Stimulated activated CD8-positive, alpha-beta memory T cell treated with anti-CD3 and anti-CD28 coated beads, Interleukin-12 subunit alpha, Interleukin-12 subunit beta, amount 100 ng/mL, for 4 hours (primary cell): ENCODE results near the gene WDR55.
A peak's percentile ranks its signal among the peaks of the same experiment; 100 is the strongest.
"Not testable (repeated sequence)": the region's sequence is repeated elsewhere in the genome, so short reads cannot be mapped to it uniquely, and the experiment has no call there.

Experiments used
- DNase-seq: peaks from one replicate; pipeline ENCODE4 v3.0.0-alpha.2; 2020; ENCODE audit warnings: low read depth

The WDR55 gene, protein sequence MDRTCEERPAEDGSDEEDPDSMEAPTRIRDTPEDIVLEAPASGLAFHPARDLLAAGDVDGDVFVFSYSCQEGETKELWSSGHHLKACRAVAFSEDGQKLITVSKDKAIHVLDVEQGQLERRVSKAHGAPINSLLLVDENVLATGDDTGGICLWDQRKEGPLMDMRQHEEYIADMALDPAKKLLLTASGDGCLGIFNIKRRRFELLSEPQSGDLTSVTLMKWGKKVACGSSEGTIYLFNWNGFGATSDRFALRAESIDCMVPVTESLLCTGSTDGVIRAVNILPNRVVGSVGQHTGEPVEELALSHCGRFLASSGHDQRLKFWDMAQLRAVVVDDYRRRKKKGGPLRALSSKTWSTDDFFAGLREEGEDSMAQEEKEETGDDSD

DNA sequence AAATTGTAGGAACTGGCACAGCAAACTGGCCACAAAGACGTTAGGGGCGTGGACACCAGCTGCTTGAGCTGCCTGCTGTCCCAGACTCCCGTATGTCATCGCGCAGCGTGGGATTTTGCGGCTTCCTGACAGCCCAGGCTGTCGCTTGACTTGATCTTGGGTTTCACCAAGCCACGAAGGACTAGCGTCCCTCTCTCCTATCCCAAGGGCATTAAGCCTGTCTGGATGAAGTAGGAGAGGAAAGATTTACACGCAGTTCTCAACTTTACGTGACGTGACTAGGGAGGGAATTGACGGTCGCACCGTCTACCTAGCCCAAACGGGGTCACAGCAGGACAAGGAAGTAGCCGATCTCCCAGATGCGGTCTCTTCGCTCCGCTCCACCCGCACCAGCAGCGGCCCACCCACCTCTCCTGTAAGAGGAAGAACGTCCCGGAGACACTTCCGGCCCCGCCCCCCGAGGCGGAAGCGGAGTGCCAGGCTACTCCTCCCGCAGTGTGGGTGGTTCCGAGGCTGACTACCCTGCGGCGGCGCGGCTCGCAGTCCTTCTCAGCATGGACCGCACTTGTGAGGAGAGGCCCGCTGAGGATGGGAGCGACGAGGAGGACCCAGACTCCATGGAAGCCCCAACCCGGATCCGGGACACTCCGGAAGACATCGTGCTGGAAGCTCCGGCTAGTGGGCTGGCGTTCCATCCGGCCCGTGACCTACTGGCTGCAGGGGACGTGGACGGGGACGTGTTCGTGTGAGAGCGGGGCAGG, at the start of gene WDR55:
WDR55 (plus strand) TSS at position 546 of the 761 bp plus-strand sequence; CDS start at position 555, 9 bp downstream.
- DNase-seq: peak; percentile 93

DNA sequence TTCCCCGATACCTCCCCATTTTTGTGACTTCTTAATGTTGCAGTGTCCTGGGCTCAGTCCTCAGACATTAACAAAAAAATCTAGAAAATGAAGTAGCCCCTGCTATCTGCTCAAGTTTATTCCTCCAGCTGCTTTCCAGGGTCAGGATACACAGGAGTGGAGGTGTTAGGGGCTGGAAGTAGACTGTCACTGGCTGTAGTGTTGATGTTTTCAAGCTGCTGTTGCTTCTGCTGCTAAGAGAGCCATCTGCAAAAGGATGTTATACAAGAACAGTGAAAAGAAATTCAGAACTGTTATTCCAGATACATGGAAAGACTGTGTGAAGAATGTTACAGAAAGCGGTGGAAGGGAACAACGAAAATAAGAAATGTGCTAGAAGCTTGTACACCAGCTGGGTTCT, 42.4 kb upstream of the WDR55 start:
- no peak for DNase-seq

DNA sequence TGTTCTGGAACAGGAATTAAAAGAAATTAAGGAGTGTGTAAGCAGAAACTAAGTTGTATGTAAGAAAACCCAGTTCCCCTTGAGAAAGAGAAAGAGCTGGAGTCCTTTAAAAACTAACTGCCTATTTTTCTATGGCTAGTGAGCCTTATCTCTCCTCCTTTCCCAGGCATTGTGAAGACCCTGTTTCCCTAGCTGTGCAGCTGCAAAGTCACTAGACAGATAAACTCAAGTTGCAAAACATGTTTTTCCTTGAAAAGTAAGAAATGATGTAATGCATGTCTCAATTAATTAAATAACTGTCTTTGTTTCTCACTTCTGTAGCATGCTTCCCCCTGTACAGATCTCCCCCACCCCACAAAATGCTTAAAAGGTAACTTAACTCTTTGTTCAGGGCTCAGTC, 41.6 kb upstream of the WDR55 start:
- not testable (repeated sequence) for DNase-seq

DNA sequence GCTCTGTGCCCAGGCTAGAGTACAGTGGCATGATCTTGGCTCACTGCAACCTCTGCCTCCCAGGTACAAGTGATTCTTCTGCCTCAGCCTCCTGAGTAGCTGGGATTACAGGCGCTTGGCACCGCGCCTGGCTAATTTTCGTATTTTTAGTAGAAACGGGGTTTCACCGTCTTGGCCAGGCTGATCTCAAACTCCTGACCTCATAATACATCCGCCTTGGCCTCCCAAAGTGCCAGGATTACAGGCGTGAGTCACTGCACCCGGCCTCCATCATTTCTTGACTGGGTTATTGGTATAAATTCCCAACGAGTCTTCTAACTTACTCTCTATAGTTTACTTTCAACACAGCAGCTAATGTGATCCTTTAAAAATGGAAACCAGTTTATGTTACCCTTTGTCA, 39.8 kb upstream of the WDR55 start:
- not testable (repeated sequence) for DNase-seq

DNA sequence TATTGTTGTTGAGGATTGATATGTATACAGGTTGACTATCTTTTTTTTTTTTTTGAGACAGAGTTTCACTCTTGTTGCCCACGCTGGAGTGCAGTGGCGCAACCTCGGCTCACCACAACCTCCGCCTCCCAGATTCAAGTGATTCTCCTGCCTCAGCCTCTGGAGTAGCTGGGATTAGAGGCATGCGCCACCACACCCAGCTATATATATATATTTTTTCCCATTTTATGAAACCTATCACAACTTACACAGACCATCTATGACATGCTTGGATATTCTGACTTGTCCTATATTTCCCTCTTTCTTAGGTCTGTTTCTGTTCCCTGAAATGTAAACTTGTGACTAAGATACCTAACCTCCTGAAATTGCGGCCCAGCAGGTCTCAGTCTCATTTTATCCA, 36.7 kb upstream of the WDR55 start:
- no peak for DNase-seq

DNA sequence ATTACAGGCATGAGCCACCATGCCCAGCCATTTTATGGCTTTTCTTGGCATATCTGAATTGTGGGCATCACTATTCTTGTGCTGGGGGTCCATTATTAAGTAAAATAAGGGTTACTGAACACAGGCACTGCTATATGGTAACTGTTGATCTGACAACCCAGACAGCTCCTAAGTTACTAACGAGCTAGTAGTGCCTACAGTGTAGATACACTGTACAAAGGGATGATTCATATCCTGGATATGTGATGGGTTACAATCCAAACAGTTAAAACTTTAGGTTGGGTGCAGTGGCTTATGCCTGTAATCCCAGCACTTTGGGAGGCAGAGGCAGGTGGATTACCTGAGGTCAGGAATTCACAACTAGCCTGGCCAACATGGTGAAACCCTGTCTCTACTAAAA, 36.0 kb upstream of the WDR55 start:
- DNase-seq: no peak

DNA sequence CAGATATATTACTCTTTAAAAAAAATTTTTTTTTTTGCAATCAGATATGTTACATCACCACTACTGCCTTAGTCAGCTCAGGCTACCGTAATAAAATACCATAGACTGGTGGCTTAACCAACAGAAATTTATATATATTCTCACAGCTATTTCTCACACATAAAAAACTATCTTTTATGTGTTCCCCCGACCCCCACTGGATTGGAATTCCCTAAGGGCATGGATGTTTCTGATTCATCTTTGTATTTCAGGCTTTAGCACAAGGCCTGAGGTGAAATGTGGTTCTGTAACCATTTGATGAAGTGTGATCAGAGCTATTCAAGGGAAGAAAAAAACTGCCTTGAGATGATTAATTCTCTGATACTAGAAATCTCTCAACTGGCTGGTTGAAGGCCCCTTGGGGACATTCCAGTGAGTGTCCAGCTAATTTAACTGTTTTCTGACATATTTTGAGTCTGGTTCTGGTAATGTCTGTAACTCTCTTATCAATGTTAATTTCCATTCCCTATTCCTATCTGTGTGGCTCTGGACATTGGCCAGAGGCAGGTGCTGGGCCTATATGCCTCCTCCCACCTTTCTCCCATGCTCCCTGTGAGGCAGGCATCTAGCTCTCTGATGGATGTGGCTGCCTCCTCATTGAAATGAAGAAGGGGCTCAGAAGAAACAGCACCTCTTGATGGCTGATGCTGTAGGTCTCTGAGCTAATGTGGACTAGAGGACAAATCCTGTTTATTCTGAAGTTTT, 34.2 kb upstream of the WDR55 start:
- no peak for DNase-seq

DNA sequence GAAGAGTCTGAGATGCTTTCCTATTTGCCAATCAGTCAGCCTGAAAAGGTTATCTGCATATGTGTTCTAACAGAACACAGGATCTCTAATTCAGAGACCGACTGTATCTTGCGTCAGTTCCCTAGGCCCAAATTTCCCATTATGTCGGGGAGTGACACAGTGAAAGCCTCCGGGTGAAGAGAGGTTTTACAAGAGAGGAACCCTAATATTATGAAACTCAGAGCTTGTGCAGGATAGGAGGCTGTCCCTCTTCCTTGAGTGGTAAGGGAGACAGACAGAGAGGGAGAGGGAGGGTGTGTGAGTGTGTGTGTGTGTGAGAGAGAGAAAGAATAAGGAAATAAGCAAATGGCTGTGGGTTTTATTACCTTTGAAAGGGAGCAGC, 33.7 kb upstream of the WDR55 start:
- no peak for DNase-seq

DNA sequence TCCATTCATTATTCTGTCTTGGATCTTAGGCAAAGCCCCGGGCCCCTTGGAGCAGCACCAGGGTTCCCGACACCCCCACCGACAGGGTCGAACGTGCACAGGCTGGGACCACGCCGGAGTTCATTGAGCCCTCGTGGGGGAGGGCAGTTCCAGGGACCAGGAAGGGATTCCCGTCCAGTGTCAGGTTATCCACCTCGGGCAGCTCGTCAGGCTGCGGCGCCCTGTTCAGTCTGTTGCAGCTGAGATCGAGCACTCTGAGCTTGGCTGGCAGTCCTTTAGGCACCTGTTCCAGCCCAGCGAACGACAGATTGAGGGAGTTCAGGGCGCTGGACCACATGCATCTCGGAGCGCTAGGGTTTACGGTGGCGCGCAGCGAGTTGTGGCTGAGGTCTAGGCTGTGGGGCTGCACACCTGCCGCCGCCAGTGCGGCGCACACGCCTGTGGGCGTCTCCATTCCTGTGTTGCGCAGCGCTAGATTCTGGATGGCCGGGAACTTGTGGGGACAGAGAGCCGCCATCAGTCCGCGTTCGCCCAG, 32.8 kb upstream of the WDR55 start:
- no peak for DNase-seq

DNA sequence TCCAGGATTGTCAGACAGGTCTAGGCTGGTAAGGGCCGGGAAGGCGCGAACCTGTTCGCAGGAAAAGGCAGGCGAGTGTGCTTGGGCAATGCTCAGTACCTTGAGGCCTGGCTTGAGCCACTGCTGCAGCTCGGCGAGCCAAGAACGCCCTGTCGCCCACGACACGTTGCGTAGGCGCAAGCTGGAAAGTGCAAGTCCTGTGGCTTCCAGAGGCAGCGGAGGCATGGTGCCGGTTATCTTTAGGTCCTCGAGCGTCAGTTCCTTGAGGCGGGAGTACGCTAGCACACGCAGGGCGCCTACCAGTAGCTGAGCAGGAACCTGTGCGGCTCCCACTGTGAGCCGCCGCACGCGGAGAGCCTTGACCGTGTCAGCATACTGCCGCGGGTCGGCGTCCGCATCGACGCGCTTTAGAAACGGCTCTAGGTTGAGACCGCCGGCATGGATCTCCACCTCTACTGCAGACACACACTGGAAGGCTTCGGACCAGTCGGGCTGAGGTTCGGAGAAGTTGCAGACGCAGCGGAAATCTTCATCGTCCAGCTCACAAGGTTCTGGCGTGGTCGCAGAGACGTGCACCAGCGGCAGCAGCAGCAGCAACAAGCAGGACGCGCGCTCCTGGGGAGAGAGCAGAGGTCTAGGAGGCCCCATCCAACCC, 32.2 kb upstream of the WDR55 start:
- peak; percentile 24 for DNase-seq

DNA sequence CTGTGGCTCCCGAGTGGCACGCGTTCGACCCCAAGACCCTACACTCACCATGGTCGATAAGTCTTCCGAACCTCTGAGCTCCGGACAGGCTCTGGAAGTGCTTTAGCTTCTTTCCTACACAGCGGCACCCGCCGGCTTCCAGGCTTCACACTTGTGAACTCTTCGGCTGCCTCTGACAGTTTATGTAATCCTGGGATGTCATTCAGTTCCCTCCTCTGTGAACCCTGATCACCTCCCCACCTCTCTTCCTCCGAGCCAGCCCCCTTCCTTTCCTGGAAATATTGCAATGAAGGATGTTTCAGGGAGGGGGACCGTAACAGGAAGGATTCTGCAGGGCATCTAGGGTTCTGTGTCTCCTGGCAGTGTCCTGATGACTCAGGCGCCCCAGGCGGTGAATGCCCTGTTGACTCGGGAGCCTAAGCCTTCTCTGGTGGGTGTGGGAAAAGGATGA, 31.7 kb upstream of the WDR55 start, which contains the start of gene CD14:
CD14 (minus strand) TSS at position 155 of the 451 bp plus-strand sequence; CDS start at position 51, 104 bp downstream.
- no peak for DNase-seq

DNA sequence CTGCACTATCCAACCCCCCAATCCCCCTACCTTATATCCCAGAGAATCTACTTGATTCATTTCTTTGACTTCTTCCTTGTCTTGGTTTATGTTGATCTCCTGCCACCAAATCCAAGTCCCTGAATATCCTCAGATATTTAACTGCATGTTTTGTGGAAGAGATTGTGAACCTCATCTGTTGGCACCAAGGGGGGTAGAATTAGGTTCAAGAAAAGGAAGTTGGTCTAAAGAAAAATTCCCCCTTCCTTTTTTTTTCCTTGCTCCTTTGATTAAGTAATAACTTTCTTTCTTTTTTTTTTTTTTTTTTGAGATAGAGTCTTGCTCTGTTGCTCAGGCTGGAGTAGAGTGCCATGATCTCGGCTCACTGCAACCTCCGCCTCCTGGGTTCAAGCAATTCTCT, 31.2 kb upstream of the WDR55 start:
- DNase-seq: no peak

DNA sequence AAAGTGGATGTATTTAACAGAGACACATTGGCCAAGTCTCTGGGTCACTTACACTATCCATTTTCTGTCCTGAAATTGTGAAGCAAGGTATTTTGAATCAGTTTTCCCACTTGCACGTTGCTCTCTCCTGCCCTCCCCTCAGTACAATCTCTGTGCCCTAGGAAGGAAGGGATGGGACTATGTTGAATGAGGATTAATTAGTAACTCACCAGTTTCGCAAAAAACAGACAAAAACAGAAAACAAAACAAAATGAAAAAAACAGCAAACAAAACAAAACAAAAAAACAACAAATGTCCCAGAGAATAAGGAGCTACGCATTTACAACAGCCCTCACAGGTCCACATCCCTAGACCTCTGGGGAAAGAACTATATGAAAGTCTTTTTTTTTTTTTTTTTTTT, 30.6 kb upstream of the WDR55 start:
- no peak for DNase-seq

DNA sequence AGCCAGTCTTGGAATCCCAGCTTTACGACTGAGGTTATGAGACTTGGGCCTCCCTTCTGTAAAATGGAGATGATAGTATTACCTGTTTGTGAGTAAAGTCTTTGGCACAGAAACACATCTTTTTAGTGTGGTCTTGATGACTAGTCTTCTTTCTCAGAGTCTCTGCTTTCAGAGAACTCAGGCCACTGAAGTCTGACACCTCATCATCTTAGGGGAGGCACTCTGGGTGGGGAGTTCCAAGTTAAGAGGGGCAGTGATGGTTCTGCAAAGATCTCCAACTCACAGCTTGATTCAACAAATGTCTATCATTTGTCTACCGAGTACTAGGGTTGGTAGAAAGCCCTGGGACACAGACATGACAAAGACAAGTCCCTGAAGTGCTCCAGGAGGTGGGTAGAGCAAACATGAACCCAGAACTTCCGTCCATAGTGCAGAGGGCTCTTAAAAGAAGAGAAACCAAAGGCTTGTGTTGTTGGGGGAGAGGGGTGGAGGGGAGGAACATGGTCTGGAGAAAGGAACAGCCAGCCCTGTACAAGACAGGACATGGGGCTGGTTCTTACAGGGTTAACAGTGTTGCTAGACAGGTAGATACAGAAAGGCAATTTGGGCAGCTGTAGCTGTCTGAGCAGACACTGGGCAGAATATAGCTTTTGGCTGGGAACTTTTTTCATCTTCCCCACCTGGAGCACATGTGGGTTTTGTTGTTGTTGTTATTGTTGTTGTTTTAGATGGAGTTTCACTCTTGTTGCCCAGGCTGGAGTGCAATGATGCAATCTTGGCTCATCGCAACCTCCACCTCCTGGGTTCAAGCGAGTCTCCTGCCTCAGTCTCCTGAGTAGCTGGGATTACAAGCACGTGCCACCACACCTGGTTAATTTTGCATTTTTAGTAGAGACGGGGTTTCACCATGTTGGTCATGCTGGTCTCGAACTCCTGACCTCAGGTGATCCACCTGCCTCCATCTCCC, 29.1 kb upstream of the WDR55 start:
- DNase-seq: no peak

DNA sequence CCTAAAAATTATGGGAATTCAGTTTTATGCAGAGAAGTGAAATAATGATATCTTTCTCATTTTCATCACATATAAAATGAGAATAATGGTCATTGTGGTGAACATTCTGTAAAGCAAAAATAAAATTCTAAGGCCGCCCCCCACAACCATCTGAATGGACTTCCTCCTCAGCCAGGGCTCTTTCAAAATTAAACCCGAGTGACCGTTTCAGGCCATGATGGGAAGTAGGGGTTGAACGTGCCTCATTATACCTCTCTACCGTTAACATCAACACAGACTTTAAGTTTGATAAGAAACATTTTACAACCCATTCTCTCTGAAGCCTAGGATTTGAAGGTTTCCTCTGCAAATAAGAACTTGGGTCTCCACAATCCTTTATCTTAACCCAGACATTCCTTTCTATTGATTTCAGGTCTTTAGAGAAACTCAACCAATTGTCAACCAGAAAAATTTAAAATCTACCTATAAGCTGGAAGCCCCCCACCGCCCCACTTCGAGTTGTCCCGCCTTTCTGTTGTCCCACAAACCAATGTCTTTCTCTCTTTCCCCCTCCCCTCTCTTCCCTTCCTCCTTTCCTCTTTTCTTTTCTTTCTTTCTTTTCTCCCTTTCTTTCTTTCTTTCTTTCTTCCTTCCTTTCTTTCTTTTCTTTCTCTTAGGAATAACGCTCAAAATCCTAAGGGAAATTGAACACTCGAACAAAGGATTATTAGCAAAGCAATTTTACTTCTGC, 27.2 kb upstream of the WDR55 start:
- DNase-seq: no peak

DNA sequence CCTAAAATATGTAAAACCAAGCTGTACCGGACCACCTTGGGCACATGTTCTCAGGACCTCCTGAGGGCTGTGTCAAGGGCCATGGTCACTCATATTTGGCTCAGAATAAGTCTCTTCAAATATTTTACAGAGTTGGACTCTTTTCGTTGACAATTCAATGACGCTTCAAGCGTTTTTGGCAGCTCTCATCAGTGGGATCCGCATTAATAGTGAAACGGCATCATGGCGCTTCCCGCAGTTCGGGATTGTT, 25.9 kb upstream of the WDR55 start:
- DNase-seq: not testable (repeated sequence)

DNA sequence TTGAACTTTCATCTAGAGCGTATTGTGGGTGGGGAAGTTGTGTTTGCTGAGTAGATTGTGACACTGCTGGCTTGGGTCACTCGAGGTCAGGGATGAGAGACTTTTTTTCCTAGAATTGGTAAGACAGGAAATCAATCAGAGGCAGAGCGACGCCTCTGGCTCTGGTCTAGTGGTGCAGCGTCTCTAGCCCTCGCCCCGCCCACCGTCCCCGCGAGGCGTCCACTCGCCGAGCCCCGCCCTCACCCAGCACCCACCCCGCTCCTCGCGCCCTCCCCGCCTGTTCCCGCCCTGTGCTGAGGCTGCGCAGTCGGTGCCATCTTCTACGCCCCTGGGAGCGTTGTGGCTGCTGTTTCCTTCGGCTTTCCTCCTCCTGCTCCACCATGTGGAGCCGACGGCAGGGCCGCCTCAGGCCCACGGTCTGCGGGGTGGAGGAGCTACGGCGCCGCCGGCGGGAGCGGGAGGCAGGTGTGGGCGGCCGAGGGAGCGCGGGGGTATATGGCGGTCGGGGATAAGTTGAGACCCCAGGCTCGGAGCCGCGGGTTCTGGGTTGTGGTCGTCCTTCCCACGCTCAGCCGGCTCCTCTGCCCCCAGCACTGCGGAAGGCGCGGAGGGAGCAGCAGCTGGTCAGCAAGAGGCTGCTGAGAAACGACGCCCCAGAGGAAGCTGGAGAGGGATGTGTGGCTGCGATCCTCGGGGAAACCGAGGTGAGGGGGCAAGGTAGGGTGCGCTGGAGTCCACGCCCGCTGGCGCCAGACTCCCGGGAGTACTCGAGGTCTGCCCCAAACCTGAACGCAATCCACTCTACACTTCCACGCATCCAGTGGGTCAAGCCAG, 25.3 kb upstream of the WDR55 start, which contains the start of gene TMCO6:
TMCO6 (plus strand) TSS at position 304 of the 834 bp plus-strand sequence; CDS start at position 381, 77 bp downstream.
- peak; percentile 94 for DNase-seq

DNA sequence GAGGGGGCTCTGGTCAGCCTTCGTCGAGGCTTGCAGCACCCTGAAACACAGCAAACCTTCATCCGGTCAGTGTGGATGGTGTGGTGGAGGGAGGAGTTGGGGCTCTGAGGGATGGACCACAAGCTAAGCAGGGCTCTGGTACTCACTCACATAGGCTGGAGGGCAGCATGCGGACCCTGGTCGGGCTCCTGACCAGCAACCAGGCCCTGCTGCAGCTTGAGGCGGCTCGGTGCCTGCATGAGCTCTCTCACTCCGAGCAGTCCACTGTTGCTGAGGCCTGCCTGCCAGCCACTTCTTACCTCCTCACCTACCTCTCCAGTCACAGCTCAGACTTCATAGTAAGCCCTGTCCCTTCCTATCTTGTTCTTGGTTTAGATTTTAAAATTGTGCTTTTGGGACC, 23.0 kb upstream of the WDR55 start:
- no peak for DNase-seq

DNA sequence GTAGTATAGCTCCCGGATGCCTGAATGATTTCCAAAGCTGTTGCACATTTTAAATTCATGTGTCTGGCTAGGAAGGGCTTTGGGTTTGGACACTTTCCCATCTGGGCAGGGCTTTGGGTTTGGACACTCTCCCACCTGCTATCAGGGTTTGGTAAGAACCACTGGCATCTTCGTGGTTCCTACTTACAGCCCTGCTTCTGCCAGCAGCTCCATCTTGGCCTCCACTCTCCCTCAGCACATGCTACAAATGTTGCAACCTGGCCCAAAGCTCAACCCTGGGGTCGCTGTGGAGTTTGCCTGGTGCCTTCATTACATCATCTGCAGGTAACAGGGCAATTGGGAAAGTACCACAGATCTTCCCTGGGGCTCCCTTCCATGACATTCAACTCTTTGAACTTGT, 22.0 kb upstream of the WDR55 start:
- DNase-seq: no peak
